Spleen (tissue), 7 donors: Measurements from ENCODE around the gene CHD6.

Experiments used
- POLR2A ChIP-seq, 3 donors: fragments of 450-650 bp; IDR thresholded peaks; one replicate each; pipeline ENCODE4 v1.5.1; 2017; ENCODE audit warnings: antibody characterized with exemption in 3 of 3, mild to moderate bottlenecking in 1 of 3
- POLR2AphosphoS5 ChIP-seq, 3 donors: sonication (generic); formaldehyde crosslinking; IDR thresholded peaks; one replicate each; pipeline ENCODE4 v1.5.1; 2017; ENCODE audit warnings: antibody characterized with exemption in 3 of 3
- TF ChIP-seq, protein P1 (sequence below), 11 experiments: fragments of 200-600 bp in 7 of 11; fragments of 450-650 bp in 4 of 11; sonication (generic) in 4 of 11; IDR thresholded peaks in 8 of 11; conservative IDR thresholded peaks in 3 of 11; 1 replicate in 7 of 11; 2 replicates in 4 of 11; pipeline versions ENCODE4 v1.4.0 to v1.8.0; 2016 to 2021; ENCODE audit warnings: antibody characterized with exemption in 11 of 11, inconsistent platforms in 4 of 11, mild to moderate bottlenecking in 1 of 11
- donor health status: DM: no; HTN: no; CAD: no; lungs with moderate emphysema.
- donor health status: DM: no; HTN: no; CAD: no.
- donor health status: DM: no; HTN: no; CAD: no.

DNA sequence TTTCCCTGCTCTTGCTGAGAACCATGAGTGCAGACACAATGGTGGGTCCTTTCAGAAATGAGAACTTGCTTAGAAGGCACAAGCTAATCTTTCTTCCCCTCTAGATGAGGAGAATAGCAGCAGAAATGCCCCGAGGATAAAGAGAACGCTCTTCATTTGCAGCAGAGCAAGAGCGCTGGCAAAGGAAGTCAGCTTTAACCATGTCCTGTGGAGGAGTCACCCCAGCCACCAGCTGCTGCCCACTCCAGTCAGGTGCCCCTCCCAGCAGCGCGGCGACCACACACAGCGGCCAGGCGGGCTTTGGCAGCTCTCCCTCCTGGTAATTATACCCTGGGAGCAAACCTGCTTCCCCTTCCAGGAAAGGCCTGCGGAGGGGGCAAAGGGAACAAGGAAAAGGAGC, 209.2 kb downstream of the CHD6 start:
- TF ChIP-seq, protein P1, sequence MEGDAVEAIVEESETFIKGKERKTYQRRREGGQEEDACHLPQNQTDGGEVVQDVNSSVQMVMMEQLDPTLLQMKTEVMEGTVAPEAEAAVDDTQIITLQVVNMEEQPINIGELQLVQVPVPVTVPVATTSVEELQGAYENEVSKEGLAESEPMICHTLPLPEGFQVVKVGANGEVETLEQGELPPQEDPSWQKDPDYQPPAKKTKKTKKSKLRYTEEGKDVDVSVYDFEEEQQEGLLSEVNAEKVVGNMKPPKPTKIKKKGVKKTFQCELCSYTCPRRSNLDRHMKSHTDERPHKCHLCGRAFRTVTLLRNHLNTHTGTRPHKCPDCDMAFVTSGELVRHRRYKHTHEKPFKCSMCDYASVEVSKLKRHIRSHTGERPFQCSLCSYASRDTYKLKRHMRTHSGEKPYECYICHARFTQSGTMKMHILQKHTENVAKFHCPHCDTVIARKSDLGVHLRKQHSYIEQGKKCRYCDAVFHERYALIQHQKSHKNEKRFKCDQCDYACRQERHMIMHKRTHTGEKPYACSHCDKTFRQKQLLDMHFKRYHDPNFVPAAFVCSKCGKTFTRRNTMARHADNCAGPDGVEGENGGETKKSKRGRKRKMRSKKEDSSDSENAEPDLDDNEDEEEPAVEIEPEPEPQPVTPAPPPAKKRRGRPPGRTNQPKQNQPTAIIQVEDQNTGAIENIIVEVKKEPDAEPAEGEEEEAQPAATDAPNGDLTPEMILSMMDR (IDR thresholded peaks at IDR 0.05 in 8 of 11, conservative IDR thresholded peaks at IDR 0.05 in 3 of 11) = no peak
- no peak for TF ChIP-seq POLR2A (IDR thresholded peaks at IDR 0.05)
- peak in 1 of 3 donors; percentile 47 for TF ChIP-seq POLR2AphosphoS5 (IDR thresholded peaks at IDR 0.05)
